Osteocyte (in vitro differentiated cells): ENCODE data around the gene KRT6C. TPM values are rescaled to one million over a fixed set of nuclear protein-coding genes. Genes with fewer than 3 reads are reported as not detected.

ENCODE experiments used
- DNase-seq: peaks from one replicate; pipeline ENCODE4 v3.0.0; 2021; ENCODE audit warnings: mixed read lengths; ENCODE audit not compliant: unreplicated experiment; ENCODE audit errors: extremely low spot score
- H3K27ac Mint-ChIP-seq: one replicate; pipeline ENCODE4 v1.8.0; 2021; ENCODE audit warnings: mild to moderate bottlenecking, mixed read lengths; ENCODE audit not compliant: unreplicated experiment
- H3K27me3 Mint-ChIP-seq: one replicate; pipeline ENCODE4 v1.8.0; 2021; ENCODE audit warnings: mixed read lengths; ENCODE audit not compliant: unreplicated experiment
- H3K36me3 Mint-ChIP-seq: one replicate; pipeline ENCODE4 v1.8.0; 2021; ENCODE audit warnings: mixed read lengths; ENCODE audit not compliant: unreplicated experiment
- H3K4me1 Mint-ChIP-seq: one replicate; pipeline ENCODE4 v1.8.0; 2021; ENCODE audit warnings: mixed read lengths; ENCODE audit not compliant: unreplicated experiment
- H3K4me3 Mint-ChIP-seq: one replicate; pipeline ENCODE4 v1.8.0; 2021; ENCODE audit warnings: mild to moderate bottlenecking, moderate library complexity, mixed read lengths; ENCODE audit not compliant: unreplicated experiment
- H3K9me3 Mint-ChIP-seq: one replicate; pipeline ENCODE4 v1.8.0; 2021; ENCODE audit warnings: mixed read lengths; ENCODE audit not compliant: unreplicated experiment
- CTCF ChIP-seq: fragments of 200-600 bp; sonication (generic); IDR thresholded peaks from 2 replicates; pipeline ENCODE4 v1.5.0; 2021; ENCODE audit warnings: antibody characterized with exemption, mild to moderate bottlenecking, moderate library complexity
- total RNA-seq: library from RNA; stranded (reverse); gene quantifications from 2 replicates; pipeline ENCODE4 v1.2.1, GENCODE V29; 2021

Gene KRT6C
- total RNA-seq, 1 donor from 2014 or later = not detected

GRCh38 chr12:52427083-52427482 lies 46.5 kb downstream of the KRT6C start:
- Mint-ChIP-seq H3K36me3 (no peaks in the 10 kb centered on the region), H3K9me3 (no peaks in the 10 kb centered on the region), H3K27me3 (peaks cover 71% of the 10 kb centered on the region)

GRCh38 chr12:52426034-52426433 lies 47.6 kb downstream of the KRT6C start:
- H3K4me1 Mint-ChIP-seq = no peaks in the 10 kb centered on the region
- TF ChIP-seq CTCF = no peak
- H3K27me3 Mint-ChIP-seq = peaks cover 76% of the 10 kb centered on the region
- H3K27ac Mint-ChIP-seq = no peak overlapping the region
- H3K9me3 Mint-ChIP-seq = no peaks in the 10 kb centered on the region
- DNase-seq = no peak
- H3K4me3 Mint-ChIP-seq = no peak overlapping the region
- no peaks in the 10 kb centered on the region for H3K36me3 Mint-ChIP-seq

More at GRCh38 chr12:52427083-52427482, 46.5 kb downstream of the KRT6C start:
- H3K4me1 Mint-ChIP-seq = no peaks in the 10 kb centered on the region
- TF ChIP-seq CTCF = no peak
- H3K4me3 Mint-ChIP-seq = no peak overlapping the region
- DNase-seq = no peak
- no peak overlapping the region for H3K27ac Mint-ChIP-seq

GRCh38 chr12:52425466-52425865 lies 48.1 kb downstream of the KRT6C start:
- Mint-ChIP-seq H3K36me3 (no peaks in the 10 kb centered on the region), H3K27me3 (peaks cover 72% of the 10 kb centered on the region)

GRCh38 chr12:52423661-52424500 lies 49.7 kb downstream of the KRT6C start:
- Mint-ChIP-seq H3K9me3 (no peaks in the 10 kb centered on the region), H3K4me3 (no peak overlapping the region), H3K36me3 (no peaks in the 10 kb centered on the region), H3K4me1 (peaks cover 3% of the 10 kb centered on the region), H3K27me3 (peaks cover 71% of the 10 kb centered on the region), H3K27ac (no peak overlapping the region)
- no peak for DNase-seq
- no peak for TF ChIP-seq CTCF

More at GRCh38 chr12:52425466-52425865, 48.1 kb downstream of the KRT6C start:
- Mint-ChIP-seq H3K4me1 (no peaks in the 10 kb centered on the region), H3K9me3 (no peaks in the 10 kb centered on the region), H3K4me3 (no peak overlapping the region), H3K27ac (no peak overlapping the region)
- no peak for DNase-seq
- no peak for TF ChIP-seq CTCF

GRCh38 chr12:52423035-52423434 lies 50.6 kb downstream of the KRT6C start:
- no peaks in the 10 kb centered on the region for H3K9me3 Mint-ChIP-seq
- DNase-seq = no peak
- H3K27me3 Mint-ChIP-seq = peaks cover 63% of the 10 kb centered on the region
- no peaks in the 10 kb centered on the region for H3K36me3 Mint-ChIP-seq
- peaks cover 3% of the 10 kb centered on the region for H3K4me1 Mint-ChIP-seq
- H3K27ac Mint-ChIP-seq = no peak overlapping the region
- no peak overlapping the region for H3K4me3 Mint-ChIP-seq
- no peak for TF ChIP-seq CTCF
